ENCODE measurements around the gene LRMDA.

GRCh38 chr10:76024460-76025123, 593.2 kb downstream of the LRMDA start:
- TF ChIP-seq CTCF (conservative IDR thresholded peaks at IDR 0.05; ENCODE audit: low read length) (no peak), EZH2phosphoT487 (IDR thresholded peaks at IDR 0.05; ENCODE audit: borderline replicate concordance, low read depth, low read length) (no peak)

All from OCI-LY7 (cell line).